WTC11 (cell line): ENCODE data around the gene ZBP1.

ENCODE experiments used
- CREB1 ChIP-seq: sonication (generic); formaldehyde crosslinking; IDR thresholded peaks from 2 replicates; pipeline ENCODE4 v1.8.0; 2023; ENCODE audit warnings: mild to moderate bottlenecking, missing genetic modification reagents
- CTCF ChIP-seq: fragments of 200-600 bp; IDR thresholded peaks from 2 replicates; pipeline ENCODE4 v1.8.0; 2022; ENCODE audit warnings: antibody characterized with exemption
- ESRRA ChIP-seq: sonication (generic); formaldehyde crosslinking; IDR thresholded peaks from 2 replicates; pipeline ENCODE4 v1.8.1; 2022; ENCODE audit warnings: mild to moderate bottlenecking, missing genetic modification reagents, borderline replicate concordance
- SP1 ChIP-seq: sonication (generic); formaldehyde crosslinking; conservative IDR thresholded peaks from 2 replicates; pipeline ENCODE4 v1.8.1; 2022; ENCODE audit warnings: missing genetic modification reagents

GRCh38 chr20:57585466-57586213 is 34.6 kb downstream of the ZBP1 start:
- TF ChIP-seq CTCF: no peak
- TF ChIP-seq ESRRA (CRISPR knock-in tag): no peak
- no peak for TF ChIP-seq SP1 (CRISPR knock-in tag)
- no peak for TF ChIP-seq CREB1 (CRISPR knock-in tag)
